ENCODE data around the gene DENND1B.
A peak's percentile ranks its signal among the peaks of the same experiment; 100 is the strongest.
"Not testable (repeated sequence)": the region's sequence is repeated elsewhere in the genome, so short reads cannot be mapped to it uniquely, and the experiment has no call there.

Gene DENND1B

GRCh38 chr1:197619008-197619640 lies 156.2 kb downstream of the DENND1B start:
- DNase-seq = no peak

GRCh38 chr1:197618061-197618460 lies 157.2 kb downstream of the DENND1B start:
- DNase-seq = peak; percentile 57

- no peak for DNase-seq
Observed at GRCh38 chr1:197615693-197616011, 159.6 kb downstream of the DENND1B start.

- DNase-seq = peak; percentile 57
Observed at GRCh38 chr1:197614916-197615692, 160.2 kb downstream of the DENND1B start.

- DNase-seq = no peak
Observed at GRCh38 chr1:197606168-197606845, 169.0 kb downstream of the DENND1B start.

GRCh38 chr1:197604302-197604701 lies 171.0 kb downstream of the DENND1B start:
- DNase-seq = no peak

GRCh38 chr1:197600751-197601150 lies 174.5 kb downstream of the DENND1B start:
- DNase-seq = no peak

- DNase-seq = no peak
Observed at GRCh38 chr1:197599789-197600188, 175.5 kb downstream of the DENND1B start.

GRCh38 chr1:197598935-197599334 lies 176.3 kb downstream of the DENND1B start:
- DNase-seq = no peak

GRCh38 chr1:197595304-197595904 lies 179.9 kb downstream of the DENND1B start:
- no peak for DNase-seq

- no peak for DNase-seq
Observed at GRCh38 chr1:197590687-197591086, 184.6 kb downstream of the DENND1B start.

- DNase-seq = no peak
Observed at GRCh38 chr1:197585809-197586208, 189.5 kb downstream of the DENND1B start.

- DNase-seq = no peak
Observed at GRCh38 chr1:197577580-197577979, 197.7 kb downstream of the DENND1B start.

- DNase-seq = not testable (repeated sequence)
Observed at GRCh38 chr1:197575531-197575930, 199.7 kb downstream of the DENND1B start.

- DNase-seq = no peak
Observed at GRCh38 chr1:197572169-197572568, 203.1 kb downstream of the DENND1B start.

- no peak for DNase-seq
Observed at GRCh38 chr1:197567442-197567841, 207.8 kb downstream of the DENND1B start.

- DNase-seq = no peak
Observed at GRCh38 chr1:197561041-197561440, 214.2 kb downstream of the DENND1B start.

- DNase-seq = no peak
Observed at GRCh38 chr1:197559655-197560054, 215.6 kb downstream of the DENND1B start.

GRCh38 chr1:197559244-197559643 lies 216.0 kb downstream of the DENND1B start:
- DNase-seq = no peak

- DNase-seq = peak; percentile 8
Observed at GRCh38 chr1:197557302-197557701, 218.0 kb downstream of the DENND1B start.

GRCh38 chr1:197553281-197553680 lies 222.0 kb downstream of the DENND1B start:
- DNase-seq = no peak

- no peak for DNase-seq
Observed at GRCh38 chr1:197546989-197547388, 228.3 kb downstream of the DENND1B start.

GRCh38 chr1:197544553-197544952 lies 230.7 kb downstream of the DENND1B start:
- no peak for DNase-seq

- DNase-seq = no peak
Observed at GRCh38 chr1:197544130-197544529, 231.2 kb downstream of the DENND1B start.

Measured in NCI-H510A treated with DMSO at 0.1 percent for 48 hours (cell line).